ENCODE results near the gene SLC38A10. TPM values are rescaled to one million over a fixed set of nuclear protein-coding genes. Genes with fewer than 3 reads are reported as not detected.

SLC38A10 gene
- total and polyA plus RNA-seq, 2 experiments from 2014 or later: 58.6 to 133 TPM

DNA sequence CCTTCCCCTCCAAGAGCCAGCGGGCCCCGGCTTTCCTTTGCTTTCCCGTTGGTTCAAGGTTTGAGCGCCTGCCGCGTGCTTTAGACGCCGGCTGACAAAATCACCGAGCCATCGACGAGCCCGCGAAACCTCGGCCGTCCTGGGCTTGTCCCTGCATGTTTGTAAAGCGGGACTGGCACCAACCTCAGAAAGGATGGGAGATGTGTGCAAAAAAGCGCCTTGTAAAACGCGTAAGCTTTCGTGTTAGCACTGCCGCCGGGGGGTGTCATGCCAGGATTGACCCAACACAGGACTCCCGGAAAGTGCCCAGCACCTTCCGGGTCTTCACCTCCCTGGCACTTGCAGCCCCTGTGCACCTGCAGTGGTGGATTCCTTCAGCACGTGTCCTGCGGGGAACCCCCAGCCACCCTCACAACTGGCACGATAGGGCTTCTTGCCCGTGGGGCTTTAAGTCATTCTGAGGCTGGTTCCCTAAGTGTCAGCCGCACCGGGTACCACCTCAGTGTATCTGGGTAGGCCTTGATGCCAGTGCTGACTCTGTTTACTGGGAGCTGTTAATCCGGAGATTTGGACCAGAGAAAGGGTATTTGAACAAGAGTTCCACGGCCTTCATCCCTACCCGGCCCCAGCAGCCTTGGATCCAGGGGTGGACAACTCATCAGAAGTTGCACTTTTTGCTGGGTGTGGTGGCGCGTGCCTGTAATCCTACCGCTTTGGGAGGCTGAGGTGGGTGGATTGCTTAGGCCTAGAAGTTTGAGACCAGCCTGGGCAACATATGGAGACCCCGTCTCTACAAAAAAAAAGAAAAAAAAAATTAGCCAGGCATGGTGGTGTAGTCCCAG, 55.2 kb downstream of the SLC38A10 start:
- H3K4me2 ChIP-seq (ENCODE audit: unreplicated experiment): peak overlapping the region; percentile 84
- no peaks in the 10 kb centered on the region for H3K27me3 ChIP-seq (replicated peaks; ENCODE audit: insufficient read depth)
- H3K27ac ChIP-seq: peak overlapping the region; percentile 56
- TF ChIP-seq EZH2 (IDR thresholded peaks at IDR 0.05; ENCODE audit: insufficient read depth, poor library complexity, severe bottlenecking) (no peak), EZH2phosphoT487 (IDR thresholded peaks at IDR 0.05; ENCODE audit: insufficient read depth, low read depth) (no peak)
- WGBS, 2 experiments (ENCODE audit: low coverage in 1 of 2, low lambda C conversion rate in 2 of 2, missing lambda C conversion rate in 2 of 2): 15 to 19% methylated on average over 36 to 37 of the region's 37 CpGs
- no peaks in the 10 kb centered on the region for H3F3A ChIP-seq (ENCODE audit: insufficient read depth)
- peak overlapping the region; percentile 91 for H3K4me3 ChIP-seq
- in situ Hi-C loops (cut with MboI): no loop called here
- H3K4me1 ChIP-seq (ENCODE audit: insufficient read depth): peaks cover 7% of the 10 kb centered on the region
- no peaks in the 10 kb centered on the region for H3K9me2 ChIP-seq (ENCODE audit: insufficient read depth)
- no peaks in the 10 kb centered on the region for H3K9me3 ChIP-seq (ENCODE audit: low read depth)
- H3K79me2 ChIP-seq (ENCODE audit: insufficient read depth): peaks cover 60% of the 10 kb centered on the region
- DNase-seq: peak; percentile 68
- H2AFZ ChIP-seq: peak overlapping the region; percentile 49
- peaks cover 4% of the 10 kb centered on the region; the same call in 1 of the 2 replicates for H3K36me3 ChIP-seq (ENCODE audit: low read depth)
- H4K20me1 ChIP-seq (ENCODE audit: insufficient read depth): no peaks in the 10 kb centered on the region
- peak overlapping the region; percentile 87 for H3K9ac ChIP-seq

DNA sequence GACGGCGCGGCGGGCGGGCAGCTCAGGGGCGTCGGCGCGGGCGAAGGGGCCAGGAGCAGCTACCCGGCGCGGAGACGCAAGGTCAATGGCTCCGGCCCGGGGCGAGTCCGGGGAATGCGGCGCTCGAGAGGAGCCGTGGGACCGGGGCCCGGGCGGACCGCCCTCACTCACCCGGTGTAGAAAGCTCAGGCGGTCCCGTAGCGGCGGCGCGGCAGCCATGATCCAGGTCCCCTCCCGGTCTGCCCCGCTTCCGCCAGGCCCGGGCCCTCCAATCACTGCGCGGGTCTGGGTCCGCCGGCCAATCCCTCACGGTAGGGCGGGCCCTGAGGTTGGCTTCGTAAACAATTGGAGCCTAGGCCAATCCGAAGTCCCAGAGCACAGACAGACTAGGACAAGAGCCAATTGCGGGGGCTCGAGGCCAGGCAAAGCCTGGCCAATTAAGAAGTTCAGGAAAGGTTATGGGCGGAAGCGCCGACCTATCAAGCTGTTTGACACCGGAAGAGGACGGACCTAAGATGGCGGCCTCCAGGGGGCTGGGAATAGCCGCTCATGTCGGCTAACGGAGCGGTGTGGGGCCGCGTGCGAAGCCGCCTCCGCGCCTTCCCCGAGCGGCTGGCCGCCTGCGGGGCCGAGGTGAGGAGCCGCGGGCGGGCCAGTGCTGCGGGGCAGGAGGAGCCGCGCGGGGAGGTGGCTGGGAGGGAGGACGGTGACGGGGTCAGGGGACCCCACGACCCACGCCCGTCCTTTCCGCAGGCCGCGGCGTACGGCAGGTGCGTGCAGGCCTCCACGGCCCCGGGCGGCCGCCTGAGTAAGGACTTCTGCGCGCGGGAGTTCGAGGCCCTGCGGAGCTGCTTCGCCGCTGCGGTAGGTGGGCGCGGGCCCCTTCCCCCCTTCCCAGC, 56.0 kb downstream of the SLC38A10 start, which contains the start of the genes NDUFAF8 and TEPSIN:
Gene NDUFAF8 (plus strand): TSS at position 504 of the 899 bp plus-strand sequence. CDS start 46 bp downstream, at position 550.
Gene TEPSIN (minus strand): TSS at position 241 of the 899 bp plus-strand sequence. CDS start 22 bp downstream, at position 219.
- WGBS, 2 experiments (ENCODE audit: low coverage in 1 of 2, low lambda C conversion rate in 2 of 2, missing lambda C conversion rate in 2 of 2): 0 to 1% methylated on average over 56 to 66 of the region's 100 CpGs
- TF ChIP-seq EZH2 (IDR thresholded peaks at IDR 0.05; ENCODE audit: insufficient read depth, poor library complexity, severe bottlenecking): no peak
- no peak for TF ChIP-seq EZH2phosphoT487 (IDR thresholded peaks at IDR 0.05; ENCODE audit: insufficient read depth, low read depth)

DNA sequence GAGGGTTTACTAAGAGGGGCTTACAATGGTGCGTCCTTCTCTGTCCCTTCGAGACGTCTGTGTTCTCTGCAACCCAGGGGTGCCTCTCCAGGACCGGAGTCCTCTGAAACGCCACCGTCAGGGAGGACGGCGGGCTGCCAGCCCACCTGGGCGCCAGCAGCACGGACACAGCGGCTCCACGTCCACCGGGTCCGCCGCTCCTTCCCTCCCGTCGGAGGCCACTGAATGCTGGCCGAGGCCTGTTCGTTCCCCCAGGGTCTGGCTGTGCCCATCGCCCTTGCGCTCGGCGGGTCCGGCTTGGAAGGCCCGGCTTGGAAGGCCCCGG, 56.7 kb downstream of the SLC38A10 start:
- H3K9ac ChIP-seq: peak overlapping the region; percentile 88
- H4K20me1 ChIP-seq (ENCODE audit: insufficient read depth): no peaks in the 10 kb centered on the region
- H3K36me3 ChIP-seq (ENCODE audit: low read depth): peaks cover 4% of the 10 kb centered on the region; the same call in 1 of the 2 replicates
- peak overlapping the region; percentile 94 for H3K4me2 ChIP-seq (ENCODE audit: unreplicated experiment)
- in situ Hi-C loops (cut with MboI): no loop called here
- TF ChIP-seq EZH2phosphoT487 (IDR thresholded peaks at IDR 0.05; ENCODE audit: insufficient read depth, low read depth) (no peak), EZH2 (IDR thresholded peaks at IDR 0.05; ENCODE audit: insufficient read depth, poor library complexity, severe bottlenecking) (no peak)
- no peaks in the 10 kb centered on the region for H3F3A ChIP-seq (ENCODE audit: insufficient read depth)
- peak overlapping the region; percentile 56 for H2AFZ ChIP-seq
- H3K9me3 ChIP-seq (ENCODE audit: low read depth): no peaks in the 10 kb centered on the region
- peak overlapping the region; percentile 17 for H3K27ac ChIP-seq
- peaks cover 7% of the 10 kb centered on the region for H3K4me1 ChIP-seq (ENCODE audit: insufficient read depth)
- H3K79me2 ChIP-seq (ENCODE audit: insufficient read depth): peaks cover 60% of the 10 kb centered on the region
- H3K4me3 ChIP-seq: peak overlapping the region; percentile 91
- H3K9me2 ChIP-seq (ENCODE audit: insufficient read depth): no peaks in the 10 kb centered on the region
- WGBS, 2 experiments (ENCODE audit: low coverage in 1 of 2, low lambda C conversion rate in 2 of 2, missing lambda C conversion rate in 2 of 2): 0 to 1% methylated on average over 26 of the region's 26 CpGs
- H3K27me3 ChIP-seq (replicated peaks; ENCODE audit: insufficient read depth): no peaks in the 10 kb centered on the region
- no peak for DNase-seq

More for the DNA sequence above, 56.0 kb downstream of the SLC38A10 start, which contains the start of the genes NDUFAF8 and TEPSIN:
- Histone ChIP-seq H3K27me3 (replicated peaks; ENCODE audit: insufficient read depth) (no peaks in the 10 kb centered on the region), H3K36me3 (ENCODE audit: low read depth) (peaks cover 4% of the 10 kb centered on the region; the same call in 1 of the 2 replicates), H3K9ac (peak within 1 kb of the TSS; percentile 88), H3K9me2 (ENCODE audit: insufficient read depth) (no peaks in the 10 kb centered on the region), H3K27ac (peak within 1 kb of the TSS; percentile 56), H4K20me1 (ENCODE audit: insufficient read depth) (no peaks in the 10 kb centered on the region), H2AFZ (peak within 1 kb of the TSS; percentile 56), H3K4me3 (peak within 1 kb of the TSS; percentile 91), H3K79me2 (ENCODE audit: insufficient read depth) (peaks cover 60% of the 10 kb centered on the region), H3K4me2 (ENCODE audit: unreplicated experiment) (peak within 1 kb of the TSS; percentile 94), H3K9me3 (ENCODE audit: low read depth) (no peaks in the 10 kb centered on the region), H3K4me1 (ENCODE audit: insufficient read depth) (peaks cover 7% of the 10 kb centered on the region), H3F3A (ENCODE audit: insufficient read depth) (no peaks in the 10 kb centered on the region)
- DNase-seq: peak; percentile 100
- in situ Hi-C loops (cut with MboI): no loop called here
